HG03280 (cell line): ENCODE measurements around the gene ANKRD36C.
"Not testable (repeated sequence)": the region's sequence is repeated elsewhere in the genome, so short reads cannot be mapped to it uniquely, and the experiment has no call there.

ENCODE experiments used
- ATAC-seq: cut with Tn5 transposase; IDR thresholded peaks from one replicate; pipeline ENCODE4 v1.9.1; 2021; ENCODE audit warnings: mild to moderate bottlenecking, moderate library complexity; ENCODE audit not compliant: unreplicated experiment

ANKRD36C gene

GRCh38 chr2:95991351-95992094 is at the start of gene ANKRD36C:
Gene ANKRD36C, minus strand, starts transcription at chr2:95991824. Its CDS starts 116 bp downstream, at chr2:95991708.
- ATAC-seq: peak; percentile 95

- ATAC-seq: not testable (repeated sequence)
Observed at GRCh38 chr2:96035554-96035953, 43.9 kb upstream of the ANKRD36C start.

GRCh38 chr2:96034792-96035191 is 43.2 kb upstream of the ANKRD36C start, which contains the start of gene GPAT2:
Gene GPAT2, minus strand, starts transcription at chr2:96034916. Its CDS starts 2,557 bp downstream, at chr2:96032359.
- not testable (repeated sequence) for ATAC-seq

- ATAC-seq: not testable (repeated sequence)
Observed at GRCh38 chr2:96033997-96034396, 42.4 kb upstream of the ANKRD36C start.

- ATAC-seq: not testable (repeated sequence)
Observed at GRCh38 chr2:96027725-96028325, 36.2 kb upstream of the ANKRD36C start.

DNA sequence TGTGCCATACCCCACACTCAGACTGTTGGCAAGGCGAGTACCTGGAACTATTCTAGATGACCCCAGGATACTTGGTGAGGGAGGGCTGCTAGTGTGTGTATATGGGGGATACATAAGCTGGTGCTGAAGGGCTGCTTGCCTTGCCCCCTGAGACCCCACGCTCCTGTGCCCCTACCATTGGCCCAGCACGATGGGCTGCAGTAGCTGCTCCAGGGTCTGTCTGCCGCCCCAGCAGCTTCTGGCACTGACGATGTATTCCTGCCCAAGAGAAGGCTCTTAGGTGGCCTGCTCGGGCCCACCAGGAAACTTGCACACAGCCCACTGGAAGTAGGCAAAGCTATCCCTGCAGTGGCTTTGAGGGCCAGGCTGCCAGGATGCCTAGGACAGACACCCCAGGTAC is 34.1 kb upstream of the ANKRD36C start:
- not testable (repeated sequence) for ATAC-seq

DNA sequence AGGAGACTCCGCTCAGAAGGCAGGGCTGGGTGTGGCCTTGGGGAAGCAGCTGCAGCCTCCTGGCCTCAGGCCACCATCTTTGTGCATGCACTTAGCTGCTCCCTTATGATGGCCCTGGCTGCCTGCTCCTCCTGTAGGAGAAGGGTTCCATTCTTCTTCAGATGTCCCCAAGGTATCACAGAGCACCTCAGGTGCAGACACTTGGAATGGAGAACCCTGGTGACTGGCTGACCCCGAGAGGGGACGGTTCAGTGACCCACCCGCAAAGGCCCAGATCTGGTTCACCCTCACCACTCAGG is 33.5 kb upstream of the ANKRD36C start:
- no peak for ATAC-seq

DNA sequence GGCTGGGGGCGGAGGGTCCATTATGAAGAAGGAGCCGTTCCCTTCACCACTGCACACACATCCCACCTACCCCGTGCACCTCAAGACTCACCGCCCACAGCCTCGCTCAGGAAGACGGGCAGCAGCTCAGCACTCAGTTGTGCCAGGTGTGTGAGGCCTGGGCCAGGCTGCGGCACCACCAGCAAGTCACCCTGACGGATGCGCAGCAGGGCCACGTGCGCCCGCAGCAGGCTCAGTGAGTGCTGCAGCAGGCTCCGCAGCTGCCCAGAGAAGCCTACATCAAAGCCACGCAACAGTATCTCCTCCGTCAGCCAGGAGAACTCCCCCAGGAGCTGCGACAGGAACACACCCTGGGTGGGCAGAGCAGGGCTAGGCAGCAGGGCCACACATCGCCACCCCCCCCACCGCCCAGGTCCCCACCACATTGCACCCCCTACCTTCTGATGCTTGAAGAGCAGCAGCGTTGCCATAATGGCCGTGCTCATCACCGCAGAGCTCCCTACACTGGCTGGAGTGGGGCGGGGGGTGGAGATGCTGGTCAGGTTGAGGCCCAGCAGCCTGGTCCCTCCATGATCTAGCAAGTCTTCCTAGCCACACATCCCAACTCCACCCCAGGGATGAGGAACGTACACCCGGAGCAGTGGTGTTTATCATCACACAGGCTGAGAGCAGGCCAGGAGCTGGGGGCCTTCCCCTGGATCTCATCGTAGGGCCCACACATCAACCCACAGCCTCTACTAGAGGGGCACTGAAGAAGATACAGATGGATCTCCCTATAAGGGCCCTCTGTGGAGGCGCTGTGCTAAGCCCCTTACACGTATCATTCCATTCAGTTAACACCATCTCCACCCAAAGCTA is 32.9 kb upstream of the ANKRD36C start:
- ATAC-seq: no peak

GRCh38 chr2:96023701-96024100 is 32.1 kb upstream of the ANKRD36C start:
- not testable (repeated sequence) for ATAC-seq

DNA sequence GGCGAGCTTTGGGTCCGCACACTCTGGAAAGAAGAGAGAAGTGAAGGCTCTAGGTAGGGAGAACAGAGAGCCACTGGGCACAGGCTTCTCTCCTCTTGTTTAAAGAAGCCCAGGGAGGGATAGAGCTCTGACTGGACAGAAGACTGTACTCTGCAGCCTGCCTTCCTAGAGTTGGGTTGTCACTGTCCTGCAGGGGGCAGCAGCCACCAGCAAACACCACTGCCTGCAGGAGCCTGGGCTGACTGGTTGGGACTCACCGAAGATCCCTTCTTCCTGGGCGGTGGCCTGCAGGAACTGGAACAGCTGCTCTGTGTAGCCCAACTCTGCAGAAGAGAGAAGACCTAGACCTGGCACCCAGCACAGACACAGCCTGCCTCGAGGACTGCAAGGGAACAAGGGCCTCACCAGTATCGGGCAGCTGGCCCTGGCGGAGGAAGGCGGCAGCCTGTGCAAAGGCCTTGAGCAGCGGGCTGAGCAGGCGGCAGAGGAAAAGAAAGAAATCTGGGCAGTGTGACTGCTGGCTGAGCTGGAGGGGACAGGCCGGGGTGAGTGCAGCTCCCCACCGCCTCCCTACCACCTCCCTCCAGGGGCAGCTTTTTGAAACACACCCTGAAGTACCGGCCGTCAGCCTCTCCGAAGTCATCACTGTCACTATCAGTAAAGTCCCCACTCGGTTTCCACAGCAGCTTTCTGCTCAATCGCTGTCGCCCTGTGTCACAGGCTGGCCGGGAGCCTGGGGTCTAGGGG is 31.2 kb upstream of the ANKRD36C start:
- peak; percentile 79 for ATAC-seq

GRCh38 chr2:96022126-96022525 is 30.5 kb upstream of the ANKRD36C start:
- not testable (repeated sequence) for ATAC-seq

GRCh38 chr2:96021142-96021541 is 29.5 kb upstream of the ANKRD36C start:
- not testable (repeated sequence) for ATAC-seq

GRCh38 chr2:96019909-96020590 is 28.4 kb upstream of the ANKRD36C start:
- ATAC-seq: not testable (repeated sequence)

- ATAC-seq: not testable (repeated sequence)
Observed at GRCh38 chr2:96016321-96016720, 24.7 kb upstream of the ANKRD36C start.

DNA sequence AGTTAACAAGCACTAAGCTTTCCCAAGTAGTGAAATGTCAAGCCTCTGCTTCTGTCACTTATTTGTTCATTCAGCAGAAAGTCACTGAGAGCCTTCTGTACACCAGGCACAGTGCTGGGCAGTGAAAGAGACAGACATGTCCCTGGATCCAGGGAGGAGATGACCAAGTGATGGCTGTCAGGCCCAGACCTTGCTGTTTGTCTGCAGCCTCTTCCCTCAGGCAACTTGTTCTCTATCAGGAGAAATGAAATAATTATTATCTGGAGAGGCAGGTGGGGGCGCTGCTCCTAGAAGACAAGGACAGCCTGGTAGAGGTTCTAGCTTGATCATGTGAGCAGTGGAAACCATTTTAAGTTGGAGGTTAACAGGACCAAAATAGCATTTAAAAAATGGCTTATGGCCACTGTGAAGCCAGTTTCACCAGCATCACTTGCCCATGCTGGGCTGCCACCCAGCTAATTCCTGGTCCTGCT is 21.2 kb upstream of the ANKRD36C start:
- ATAC-seq: not testable (repeated sequence)

- not testable (repeated sequence) for ATAC-seq
Observed at GRCh38 chr2:96012086-96012791, 20.6 kb upstream of the ANKRD36C start.

DNA sequence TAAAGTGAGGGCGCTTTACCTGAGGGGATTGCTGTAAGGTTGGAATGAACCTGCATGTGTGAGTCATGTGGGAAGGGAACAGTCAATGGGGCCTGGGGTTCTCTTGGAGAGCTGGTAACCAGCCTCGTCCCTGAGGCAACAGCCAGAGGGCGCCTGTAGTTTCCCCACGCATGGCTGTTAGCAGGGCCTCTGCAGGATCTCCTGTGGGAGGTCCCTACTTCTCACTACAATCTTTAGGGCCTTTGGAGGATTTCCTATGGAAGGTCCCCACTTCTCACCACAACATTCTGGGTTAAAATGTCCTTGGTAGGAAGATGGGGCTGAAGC is 19.5 kb upstream of the ANKRD36C start:
- ATAC-seq: not testable (repeated sequence)

- peak; percentile 98 for ATAC-seq
Observed at GRCh38 chr2:96010320-96011128, 18.9 kb upstream of the ANKRD36C start.

GRCh38 chr2:96009833-96010232 is 18.2 kb upstream of the ANKRD36C start:
- not testable (repeated sequence) for ATAC-seq
